Measurements from ENCODE around the gene CSF3R.
"Not testable (repeated sequence)": the region's sequence is repeated elsewhere in the genome, so short reads cannot be mapped to it uniquely, and the experiment has no call there.

Gene CSF3R

GRCh38 chr1:36501911-36502310, 19.2 kb upstream of the CSF3R start:
- not testable (repeated sequence) for H2AFZ ChIP-seq (ENCODE audit: low read depth, low read length); H4K8ac ChIP-seq (ENCODE audit: low read length); H3K4ac ChIP-seq (ENCODE audit: low read depth in 1 of 2, low read length in 2 of 2); H3K27ac ChIP-seq (ENCODE audit: low read length, poor library complexity, severe bottlenecking); H2AK5ac ChIP-seq (ENCODE audit: low read length, severe bottlenecking); H3K4me1 ChIP-seq (ENCODE audit: control insufficient read depth, insufficient read depth, low read depth, low read length); H3K36me3 ChIP-seq (ENCODE audit: control insufficient read depth in 1 of 2, insufficient read depth in 2 of 2, low read depth in 1 of 2, low read length in 2 of 2); H3K14ac ChIP-seq (ENCODE audit: low read length in 2 of 2); H2BK5ac ChIP-seq (ENCODE audit: low read depth, low read length, poor library complexity, severe bottlenecking); H3K18ac ChIP-seq (ENCODE audit: low read depth in 1 of 2, low read length in 2 of 2); H3K79me1 ChIP-seq (replicated peaks; ENCODE audit: low read length, poor library complexity, severe bottlenecking); DNase-seq; H3K4me2 ChIP-seq (ENCODE audit: low read length, poor library complexity, severe bottlenecking); H3K23ac ChIP-seq (ENCODE audit: low read length in 2 of 2); H3K9me3 ChIP-seq (ENCODE audit: control insufficient read depth, low read length); H3K9ac ChIP-seq (ENCODE audit: low read length); H2BK120ac ChIP-seq (ENCODE audit: low read depth, low read length); H3K4me3 ChIP-seq (ENCODE audit: insufficient read depth in 1 of 2, low read depth in 1 of 2, low read length in 2 of 2); H4K91ac ChIP-seq (ENCODE audit: low read length); H2BK12ac ChIP-seq (ENCODE audit: low read length in 2 of 2); H2BK15ac ChIP-seq (ENCODE audit: low read depth, poor library complexity, severe bottlenecking)
- WGBS = 71% methylated on average over 1 of the region's 4 CpGs
- H3K27me3 ChIP-seq (ENCODE audit: control insufficient read depth in 1 of 2, insufficient read depth in 1 of 2, low read length in 2 of 2) = peaks cover 9 to 30% of the 10 kb centered on the region in 2 experiments

- H2BK12ac ChIP-seq (ENCODE audit: low read length in 2 of 2) = no peak overlapping the region
- no CpG with 5 or more reads among the region's 2 CpGs for WGBS
These were observed 14.5 kb upstream of the CSF3R start for GRCh38 chr1:36497207-36497606.

GRCh38 chr1:36494971-36495370, 12.3 kb upstream of the CSF3R start:
- Histone ChIP-seq H3K79me1 (replicated peaks; ENCODE audit: low read length, poor library complexity, severe bottlenecking) (no peaks in the 10 kb centered on the region), H3K4me2 (ENCODE audit: low read length, poor library complexity, severe bottlenecking) (no peak overlapping the region), H2BK12ac (ENCODE audit: low read length in 2 of 2) (no peak overlapping the region), H3K23ac (ENCODE audit: low read length in 2 of 2) (no peak overlapping the region), H3K36me3 (ENCODE audit: control insufficient read depth in 1 of 2, insufficient read depth in 2 of 2, low read depth in 1 of 2, low read length in 2 of 2) (no peaks in the 10 kb centered on the region), H2AK5ac (ENCODE audit: low read length, severe bottlenecking) (no peak overlapping the region), H4K8ac (ENCODE audit: low read length) (no peak overlapping the region), H4K91ac (ENCODE audit: low read length) (no peak overlapping the region), H3K27me3 (ENCODE audit: control insufficient read depth in 1 of 2, insufficient read depth in 1 of 2, low read length in 2 of 2) (peaks cover 9 to 32% of the 10 kb centered on the region in 2 experiments), H3K14ac (ENCODE audit: low read length in 2 of 2) (no peak overlapping the region), H3K18ac (ENCODE audit: low read depth in 1 of 2, low read length in 2 of 2) (no peak overlapping the region), H3K4me1 (ENCODE audit: control insufficient read depth, insufficient read depth, low read depth, low read length) (no peaks in the 10 kb centered on the region), H3K4me3 (ENCODE audit: insufficient read depth in 1 of 2, low read depth in 1 of 2, low read length in 2 of 2) (no peak overlapping the region), H2BK120ac (ENCODE audit: low read depth, low read length) (no peak overlapping the region), H3K9me3 (ENCODE audit: control insufficient read depth, low read length) (no peaks in the 10 kb centered on the region), H3K9ac (ENCODE audit: low read length) (no peak overlapping the region), H2BK15ac (ENCODE audit: low read depth, poor library complexity, severe bottlenecking) (no peak overlapping the region), H3K27ac (ENCODE audit: low read length, poor library complexity, severe bottlenecking) (no peak overlapping the region), H2AFZ (ENCODE audit: low read depth, low read length) (no peak overlapping the region), H2BK5ac (ENCODE audit: low read depth, low read length, poor library complexity, severe bottlenecking) (no peak overlapping the region), H3K4ac (ENCODE audit: low read depth in 1 of 2, low read length in 2 of 2) (no peak overlapping the region)
- 87% methylated on average over 4 of the region's 5 CpGs for WGBS
- no peak for DNase-seq

More at GRCh38 chr1:36497207-36497606, 14.5 kb upstream of the CSF3R start:
- no peak overlapping the region for H4K8ac ChIP-seq (ENCODE audit: low read length)
- no peaks in the 10 kb centered on the region for H3K4me1 ChIP-seq (ENCODE audit: control insufficient read depth, insufficient read depth, low read depth, low read length)
- no peak overlapping the region for H3K27ac ChIP-seq (ENCODE audit: low read length, poor library complexity, severe bottlenecking)
- H3K4me3 ChIP-seq (ENCODE audit: insufficient read depth in 1 of 2, low read depth in 1 of 2, low read length in 2 of 2) = no peak overlapping the region
- H3K4me2 ChIP-seq (ENCODE audit: low read length, poor library complexity, severe bottlenecking) = no peak overlapping the region
- no peak overlapping the region for H3K23ac ChIP-seq (ENCODE audit: low read length in 2 of 2)
- H3K9ac ChIP-seq (ENCODE audit: low read length) = no peak overlapping the region
- no peaks in the 10 kb centered on the region for H3K36me3 ChIP-seq (ENCODE audit: control insufficient read depth in 1 of 2, insufficient read depth in 2 of 2, low read depth in 1 of 2, low read length in 2 of 2)
- no peak overlapping the region for H3K14ac ChIP-seq (ENCODE audit: low read length in 2 of 2)
- H3K4ac ChIP-seq (ENCODE audit: low read depth in 1 of 2, low read length in 2 of 2) = no peak overlapping the region
- no peak overlapping the region for H4K91ac ChIP-seq (ENCODE audit: low read length)
- no peaks in the 10 kb centered on the region for H3K9me3 ChIP-seq (ENCODE audit: control insufficient read depth, low read length)
- peaks cover 8 to 24% of the 10 kb centered on the region in 2 experiments for H3K27me3 ChIP-seq (ENCODE audit: control insufficient read depth in 1 of 2, insufficient read depth in 1 of 2, low read length in 2 of 2)
- no peak overlapping the region for H3K18ac ChIP-seq (ENCODE audit: low read depth in 1 of 2, low read length in 2 of 2)
- no peak overlapping the region for H2AK5ac ChIP-seq (ENCODE audit: low read length, severe bottlenecking)
- DNase-seq = no peak
- H3K79me1 ChIP-seq (replicated peaks; ENCODE audit: low read length, poor library complexity, severe bottlenecking) = no peaks in the 10 kb centered on the region
- H2AFZ ChIP-seq (ENCODE audit: low read depth, low read length) = no peak overlapping the region
- no peak overlapping the region for H2BK5ac ChIP-seq (ENCODE audit: low read depth, low read length, poor library complexity, severe bottlenecking)
- H2BK15ac ChIP-seq (ENCODE audit: low read depth, poor library complexity, severe bottlenecking) = no peak overlapping the region
- no peak overlapping the region for H2BK120ac ChIP-seq (ENCODE audit: low read depth, low read length)

GRCh38 chr1:36493524-36493923, 10.8 kb upstream of the CSF3R start:
- Histone ChIP-seq H3K4me2 (ENCODE audit: low read length, poor library complexity, severe bottlenecking) (no peak overlapping the region), H2BK120ac (ENCODE audit: low read depth, low read length) (no peak overlapping the region), H3K27ac (ENCODE audit: low read length, poor library complexity, severe bottlenecking) (no peak overlapping the region), H3K36me3 (ENCODE audit: control insufficient read depth in 1 of 2, insufficient read depth in 2 of 2, low read depth in 1 of 2, low read length in 2 of 2) (no peaks in the 10 kb centered on the region), H3K18ac (ENCODE audit: low read depth in 1 of 2, low read length in 2 of 2) (no peak overlapping the region), H2BK5ac (ENCODE audit: low read depth, low read length, poor library complexity, severe bottlenecking) (no peak overlapping the region), H3K79me1 (replicated peaks; ENCODE audit: low read length, poor library complexity, severe bottlenecking) (no peaks in the 10 kb centered on the region), H2BK15ac (ENCODE audit: low read depth, poor library complexity, severe bottlenecking) (no peak overlapping the region), H3K14ac (ENCODE audit: low read length in 2 of 2) (no peak overlapping the region), H3K9me3 (ENCODE audit: control insufficient read depth, low read length) (no peaks in the 10 kb centered on the region), H3K4me1 (ENCODE audit: control insufficient read depth, insufficient read depth, low read depth, low read length) (no peaks in the 10 kb centered on the region), H3K4ac (ENCODE audit: low read depth in 1 of 2, low read length in 2 of 2) (no peak overlapping the region), H3K4me3 (ENCODE audit: insufficient read depth in 1 of 2, low read depth in 1 of 2, low read length in 2 of 2) (no peak overlapping the region), H2BK12ac (ENCODE audit: low read length in 2 of 2) (no peak overlapping the region), H4K8ac (ENCODE audit: low read length) (no peak overlapping the region), H2AFZ (ENCODE audit: low read depth, low read length) (no peak overlapping the region), H3K9ac (ENCODE audit: low read length) (no peak overlapping the region), H3K27me3 (ENCODE audit: control insufficient read depth in 1 of 2, insufficient read depth in 1 of 2, low read length in 2 of 2) (peaks cover 9 to 41% of the 10 kb centered on the region in 2 experiments), H2AK5ac (ENCODE audit: low read length, severe bottlenecking) (no peak overlapping the region), H3K23ac (ENCODE audit: low read length in 2 of 2) (no peak overlapping the region), H4K91ac (ENCODE audit: low read length) (no peak overlapping the region)
- no peak for DNase-seq
- WGBS = 86% methylated on average over 9 of the region's 9 CpGs

All from mesenchymal stem cell (in vitro differentiated cells and primary cell).